ENCODE data around the gene SLCO2B1.

SLCO2B1 gene

DNA sequence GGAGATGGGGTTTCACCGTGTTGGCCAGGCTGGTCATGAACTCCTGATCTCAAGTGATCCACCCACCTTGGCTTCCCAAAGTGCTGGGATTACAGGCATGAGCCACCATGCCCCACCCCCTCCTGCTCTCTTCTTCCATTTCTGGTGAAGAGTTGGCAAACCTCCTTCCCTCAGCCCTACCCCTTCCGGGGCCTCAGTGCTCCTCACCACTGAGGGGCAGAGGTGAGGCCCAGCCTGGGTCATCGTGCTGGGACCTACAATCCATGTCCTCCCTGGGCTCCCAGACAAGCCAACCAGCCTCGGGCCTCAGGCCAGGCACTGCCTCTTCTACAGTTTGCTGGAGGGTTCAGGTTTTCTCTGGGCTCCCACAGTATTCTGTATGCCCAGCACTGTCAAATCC is 74.9 kb downstream of the SLCO2B1 start (continued):
- TF ChIP-seq ZNF2 (tag by site-specific recombination; IDR thresholded peaks at IDR 0.05) (no peak), KLF1 (tag by site-specific recombination; IDR thresholded peaks at IDR 0.05) (no peak), ZNF214 (tag by site-specific recombination; IDR thresholded peaks at IDR 0.05; ENCODE audit: borderline replicate concordance) (no peak), ZNF664 (tag by site-specific recombination; IDR thresholded peaks at IDR 0.05) (no peak), ZNF121 (tag by site-specific recombination; IDR thresholded peaks at IDR 0.05) (no peak), YY2 (tag by site-specific recombination; IDR thresholded peaks at IDR 0.05) (no peak), HOXA7 (CRISPR knock-in tag; IDR thresholded peaks at IDR 0.05; ENCODE audit: borderline replicate concordance) (no peak), ZNF626 (tag by site-specific recombination; IDR thresholded peaks at IDR 0.05) (no peak)
- TF ChIP-seq, protein P1, sequence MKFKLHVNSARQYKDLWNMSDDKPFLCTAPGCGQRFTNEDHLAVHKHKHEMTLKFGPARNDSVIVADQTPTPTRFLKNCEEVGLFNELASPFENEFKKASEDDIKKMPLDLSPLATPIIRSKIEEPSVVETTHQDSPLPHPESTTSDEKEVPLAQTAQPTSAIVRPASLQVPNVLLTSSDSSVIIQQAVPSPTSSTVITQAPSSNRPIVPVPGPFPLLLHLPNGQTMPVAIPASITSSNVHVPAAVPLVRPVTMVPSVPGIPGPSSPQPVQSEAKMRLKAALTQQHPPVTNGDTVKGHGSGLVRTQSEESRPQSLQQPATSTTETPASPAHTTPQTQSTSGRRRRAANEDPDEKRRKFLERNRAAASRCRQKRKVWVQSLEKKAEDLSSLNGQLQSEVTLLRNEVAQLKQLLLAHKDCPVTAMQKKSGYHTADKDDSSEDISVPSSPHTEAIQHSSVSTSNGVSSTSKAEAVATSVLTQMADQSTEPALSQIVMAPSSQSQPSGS (tag by site-specific recombination; IDR thresholded peaks at IDR 0.05; ENCODE audit: low read depth), result no peak
- TF ChIP-seq, protein P2, sequence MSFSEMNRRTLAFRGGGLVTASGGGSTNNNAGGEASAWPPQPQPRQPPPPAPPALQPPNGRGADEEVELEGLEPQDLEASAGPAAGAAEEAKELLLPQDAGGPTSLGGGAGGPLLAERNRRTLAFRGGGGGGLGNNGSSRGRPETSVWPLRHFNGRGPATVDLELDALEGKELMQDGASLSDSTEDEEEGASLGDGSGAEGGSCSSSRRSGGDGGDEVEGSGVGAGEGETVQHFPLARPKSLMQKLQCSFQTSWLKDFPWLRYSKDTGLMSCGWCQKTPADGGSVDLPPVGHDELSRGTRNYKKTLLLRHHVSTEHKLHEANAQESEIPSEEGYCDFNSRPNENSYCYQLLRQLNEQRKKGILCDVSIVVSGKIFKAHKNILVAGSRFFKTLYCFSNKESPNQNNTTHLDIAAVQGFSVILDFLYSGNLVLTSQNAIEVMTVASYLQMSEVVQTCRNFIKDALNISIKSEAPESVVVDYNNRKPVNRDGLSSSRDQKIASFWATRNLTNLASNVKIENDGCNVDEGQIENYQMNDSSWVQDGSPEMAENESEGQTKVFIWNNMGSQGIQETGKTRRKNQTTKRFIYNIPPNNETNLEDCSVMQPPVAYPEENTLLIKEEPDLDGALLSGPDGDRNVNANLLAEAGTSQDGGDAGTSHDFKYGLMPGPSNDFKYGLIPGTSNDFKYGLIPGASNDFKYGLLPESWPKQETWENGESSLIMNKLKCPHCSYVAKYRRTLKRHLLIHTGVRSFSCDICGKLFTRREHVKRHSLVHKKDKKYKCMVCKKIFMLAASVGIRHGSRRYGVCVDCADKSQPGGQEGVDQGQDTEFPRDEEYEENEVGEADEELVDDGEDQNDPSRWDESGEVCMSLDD (tag by site-specific recombination; IDR thresholded peaks at IDR 0.05), result no peak

DNA sequence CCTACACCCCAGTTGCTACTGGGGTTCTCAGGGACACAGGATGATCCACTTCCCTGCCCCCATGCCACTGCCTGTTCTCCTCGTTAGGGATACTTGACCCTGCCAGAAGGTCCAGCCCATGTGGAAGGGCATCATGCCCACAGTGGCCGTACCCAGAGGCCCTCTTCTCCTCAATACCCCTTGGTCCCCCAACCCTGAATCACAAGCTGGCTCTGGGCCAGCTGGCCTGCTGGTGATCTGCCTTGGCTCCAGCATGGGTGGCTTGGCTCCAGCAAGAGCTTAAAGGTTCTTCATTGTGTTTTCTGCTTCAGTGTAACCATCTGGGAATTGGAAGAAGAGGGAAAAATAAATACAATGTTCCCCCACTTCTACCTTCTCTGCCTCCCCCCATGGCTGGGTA is 78.6 kb downstream of the SLCO2B1 start:
- POLR2A ChIA-PET, result no interaction called here
- Histone ChIP-seq H3K4me1 (ENCODE audit: control insufficient read depth, insufficient read depth, low read length) (no peaks in the 10 kb centered on the region), H3K9me3 (ENCODE audit: control insufficient read depth, insufficient read depth, low read depth, low read length) (no peaks in the 10 kb centered on the region), H3K4me3 (ENCODE audit: low read depth, low read length) (no peak overlapping the region), H3K36me3 (ENCODE audit: control insufficient read depth in 2 of 2, insufficient read depth in 1 of 2, low read length in 2 of 2) (no peaks in the 10 kb centered on the region), H3K27ac (ENCODE audit: extremely low read depth, low read depth, low read length) (no peak overlapping the region)
- CTCF ChIA-PET, result interaction anchor here (0.7 to 1.1 kb wide), 2 partner anchors 15 to 89 kb away, joined by 3 read pairs; no protein-coding TSS in a partner anchor
- TF ChIP-seq ZNF843 (tag by site-specific recombination; IDR thresholded peaks at IDR 0.05) (no peak), ZNF146 (tag by site-specific recombination; IDR thresholded peaks at IDR 0.05) (no peak)

DNA sequence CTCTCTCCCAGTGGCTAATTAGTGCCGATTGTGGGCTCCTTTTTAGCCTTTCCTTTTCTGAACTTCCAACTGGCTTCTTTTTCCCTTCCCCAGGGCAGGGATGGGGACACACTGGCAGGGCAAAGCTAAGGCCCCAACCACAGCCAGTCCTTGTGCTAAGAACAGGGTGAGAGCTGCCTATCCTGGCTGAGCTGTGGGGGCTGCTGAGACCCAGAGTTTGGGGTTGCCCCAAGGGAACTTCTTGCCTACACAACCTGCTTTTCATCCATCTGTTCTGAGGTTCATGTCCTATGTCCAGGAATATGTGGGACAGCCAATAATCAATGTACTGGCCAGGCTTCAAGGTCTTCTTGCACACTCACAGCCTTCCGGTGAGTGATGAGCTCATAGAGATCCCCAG is 79.7 kb downstream of the SLCO2B1 start:
- ChIA-PET CTCF (interaction anchor here (0.8 to 3.6 kb wide), 4 partner anchors 11 to 90 kb away, joined by 3 to 18 read pairs (median 7); no protein-coding TSS in a partner anchor), POLR2A (no interaction called here)
- no peak overlapping the region for H3K27ac ChIP-seq (ENCODE audit: extremely low read depth, low read depth, low read length)
- H3K9me3 ChIP-seq (ENCODE audit: control insufficient read depth, insufficient read depth, low read depth, low read length), result no peaks in the 10 kb centered on the region
- H3K4me1 ChIP-seq (ENCODE audit: control insufficient read depth, insufficient read depth, low read length), result no peaks in the 10 kb centered on the region
- H3K4me3 ChIP-seq (ENCODE audit: low read depth, low read length), result no peak overlapping the region
- no peaks in the 10 kb centered on the region for H3K36me3 ChIP-seq (ENCODE audit: control insufficient read depth in 2 of 2, insufficient read depth in 1 of 2, low read length in 2 of 2)
- TF ChIP-seq ZNF560 (tag by site-specific recombination; IDR thresholded peaks at IDR 0.05; ENCODE audit: borderline replicate concordance) (no peak), ZEB2 (tag by site-specific recombination; IDR thresholded peaks at IDR 0.05) (no peak), ZNF19 (tag by site-specific recombination; IDR thresholded peaks at IDR 0.05; ENCODE audit: low read depth) (no peak), ZNF394 (tag by site-specific recombination; IDR thresholded peaks at IDR 0.05; ENCODE audit: borderline replicate concordance) (no peak), ZNF660 (tag by site-specific recombination; IDR thresholded peaks at IDR 0.05) (no peak), ZNF132 (tag by site-specific recombination; IDR thresholded peaks at IDR 0.05; ENCODE audit: borderline replicate concordance) (no peak)
- TF ChIP-seq, protein P3, sequence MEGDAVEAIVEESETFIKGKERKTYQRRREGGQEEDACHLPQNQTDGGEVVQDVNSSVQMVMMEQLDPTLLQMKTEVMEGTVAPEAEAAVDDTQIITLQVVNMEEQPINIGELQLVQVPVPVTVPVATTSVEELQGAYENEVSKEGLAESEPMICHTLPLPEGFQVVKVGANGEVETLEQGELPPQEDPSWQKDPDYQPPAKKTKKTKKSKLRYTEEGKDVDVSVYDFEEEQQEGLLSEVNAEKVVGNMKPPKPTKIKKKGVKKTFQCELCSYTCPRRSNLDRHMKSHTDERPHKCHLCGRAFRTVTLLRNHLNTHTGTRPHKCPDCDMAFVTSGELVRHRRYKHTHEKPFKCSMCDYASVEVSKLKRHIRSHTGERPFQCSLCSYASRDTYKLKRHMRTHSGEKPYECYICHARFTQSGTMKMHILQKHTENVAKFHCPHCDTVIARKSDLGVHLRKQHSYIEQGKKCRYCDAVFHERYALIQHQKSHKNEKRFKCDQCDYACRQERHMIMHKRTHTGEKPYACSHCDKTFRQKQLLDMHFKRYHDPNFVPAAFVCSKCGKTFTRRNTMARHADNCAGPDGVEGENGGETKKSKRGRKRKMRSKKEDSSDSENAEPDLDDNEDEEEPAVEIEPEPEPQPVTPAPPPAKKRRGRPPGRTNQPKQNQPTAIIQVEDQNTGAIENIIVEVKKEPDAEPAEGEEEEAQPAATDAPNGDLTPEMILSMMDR (tag by site-specific recombination; IDR thresholded peaks at IDR 0.05), result no peak
- TF ChIP-seq, protein P4, sequence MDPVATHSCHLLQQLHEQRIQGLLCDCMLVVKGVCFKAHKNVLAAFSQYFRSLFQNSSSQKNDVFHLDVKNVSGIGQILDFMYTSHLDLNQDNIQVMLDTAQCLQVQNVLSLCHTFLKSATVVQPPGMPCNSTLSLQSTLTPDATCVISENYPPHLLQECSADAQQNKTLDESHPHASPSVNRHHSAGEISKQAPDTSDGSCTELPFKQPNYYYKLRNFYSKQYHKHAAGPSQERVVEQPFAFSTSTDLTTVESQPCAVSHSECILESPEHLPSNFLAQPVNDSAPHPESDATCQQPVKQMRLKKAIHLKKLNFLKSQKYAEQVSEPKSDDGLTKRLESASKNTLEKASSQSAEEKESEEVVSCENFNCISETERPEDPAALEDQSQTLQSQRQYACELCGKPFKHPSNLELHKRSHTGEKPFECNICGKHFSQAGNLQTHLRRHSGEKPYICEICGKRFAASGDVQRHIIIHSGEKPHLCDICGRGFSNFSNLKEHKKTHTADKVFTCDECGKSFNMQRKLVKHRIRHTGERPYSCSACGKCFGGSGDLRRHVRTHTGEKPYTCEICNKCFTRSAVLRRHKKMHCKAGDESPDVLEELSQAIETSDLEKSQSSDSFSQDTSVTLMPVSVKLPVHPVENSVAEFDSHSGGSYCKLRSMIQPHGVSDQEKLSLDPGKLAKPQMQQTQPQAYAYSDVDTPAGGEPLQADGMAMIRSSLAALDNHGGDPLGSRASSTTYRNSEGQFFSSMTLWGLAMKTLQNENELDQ (tag by site-specific recombination; IDR thresholded peaks at IDR 0.05; ENCODE audit: low read depth), result no peak
- TF ChIP-seq, protein P5, sequence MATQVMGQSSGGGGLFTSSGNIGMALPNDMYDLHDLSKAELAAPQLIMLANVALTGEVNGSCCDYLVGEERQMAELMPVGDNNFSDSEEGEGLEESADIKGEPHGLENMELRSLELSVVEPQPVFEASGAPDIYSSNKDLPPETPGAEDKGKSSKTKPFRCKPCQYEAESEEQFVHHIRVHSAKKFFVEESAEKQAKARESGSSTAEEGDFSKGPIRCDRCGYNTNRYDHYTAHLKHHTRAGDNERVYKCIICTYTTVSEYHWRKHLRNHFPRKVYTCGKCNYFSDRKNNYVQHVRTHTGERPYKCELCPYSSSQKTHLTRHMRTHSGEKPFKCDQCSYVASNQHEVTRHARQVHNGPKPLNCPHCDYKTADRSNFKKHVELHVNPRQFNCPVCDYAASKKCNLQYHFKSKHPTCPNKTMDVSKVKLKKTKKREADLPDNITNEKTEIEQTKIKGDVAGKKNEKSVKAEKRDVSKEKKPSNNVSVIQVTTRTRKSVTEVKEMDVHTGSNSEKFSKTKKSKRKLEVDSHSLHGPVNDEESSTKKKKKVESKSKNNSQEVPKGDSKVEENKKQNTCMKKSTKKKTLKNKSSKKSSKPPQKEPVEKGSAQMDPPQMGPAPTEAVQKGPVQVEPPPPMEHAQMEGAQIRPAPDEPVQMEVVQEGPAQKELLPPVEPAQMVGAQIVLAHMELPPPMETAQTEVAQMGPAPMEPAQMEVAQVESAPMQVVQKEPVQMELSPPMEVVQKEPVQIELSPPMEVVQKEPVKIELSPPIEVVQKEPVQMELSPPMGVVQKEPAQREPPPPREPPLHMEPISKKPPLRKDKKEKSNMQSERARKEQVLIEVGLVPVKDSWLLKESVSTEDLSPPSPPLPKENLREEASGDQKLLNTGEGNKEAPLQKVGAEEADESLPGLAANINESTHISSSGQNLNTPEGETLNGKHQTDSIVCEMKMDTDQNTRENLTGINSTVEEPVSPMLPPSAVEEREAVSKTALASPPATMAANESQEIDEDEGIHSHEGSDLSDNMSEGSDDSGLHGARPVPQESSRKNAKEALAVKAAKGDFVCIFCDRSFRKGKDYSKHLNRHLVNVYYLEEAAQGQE (tag by site-specific recombination; IDR thresholded peaks at IDR 0.05), result no peak

Data from HEK293 (cell line).